HepG2 (cell line): ENCODE data around the gene NUDCD3. TPM values are rescaled to one million over a fixed set of nuclear protein-coding genes. Genes with fewer than 3 reads are reported as not detected.

Experiments
- ATAC-seq: fragments of 200-7000 bp; cut with Tn5 transposase; 3 replicates; pipeline ENCODE4 v1.9.1; 2020; ENCODE audit warnings: mild to moderate bottlenecking, moderate library complexity
- BruUV-seq: library from RNA; stranded (reverse); fragments of 400-500 nt; replicated peaks from 2 replicates; lab custom pipeline; 2021; lab: Mats Ljungman, UMichigan
- CTCF ChIA-PET: fragments of 300-600 bp; formaldehyde crosslinking; extraction: SDS; loops from one replicate; lab custom pipeline; 2021; ENCODE audit warnings: low total read pairs, inconsistent platforms, low intra/inter-chr PET ratio; lab: Yijun Ruan, JAX
- POLR2A ChIA-PET: fragments of 350-600 bp; sonication (Branson Sonifier 250); formaldehyde crosslinking; loops from one replicate; lab custom pipeline; 2020; ENCODE audit warnings: antibody characterized with exemption, inconsistent platforms; lab: Yijun Ruan, JAX
- DNase-seq: peaks from one replicate; pipeline ENCODE4 v3.0.0-alpha.2; 2015; ENCODE audit warnings: low spot score
- FAIRE-seq: peaks from 3 replicates; lab custom pipeline; 2011; peaks lifted over from hg19 to GRCh38; lab: Jason Lieb, UNC
- H2AFZ ChIP-seq: one replicate; pipeline ENCODE4 v1.6.1; 2011; ENCODE audit warnings: low read length, inconsistent platforms
- H3K27ac ChIP-seq: fragments of 300-600 bp; 3 replicates; pipeline ENCODE4 v1.8.0; 2011; ENCODE audit warnings: mixed run types, mild to moderate bottlenecking, mixed read lengths, low read length, inconsistent platforms; ENCODE audit not compliant: insufficient read depth; ENCODE audit errors: extremely low read length
- H3K27me3 ChIP-seq, 2 experiments: fragments of 200-600 bp in 1 of 2; 2 replicates in 1 of 2; 3 replicates in 1 of 2; pipeline versions ENCODE4 v1.6.0 to v1.8.0; 2011; ENCODE audit warnings: low read length in 2 of 2, mild to moderate bottlenecking in 2 of 2, moderate library complexity in 2 of 2, inconsistent platforms in 1 of 2; ENCODE audit not compliant: insufficient read depth in 2 of 2, control insufficient read depth in 1 of 2
- H3K36me3 ChIP-seq, 2 experiments: fragments of 200-600 bp in 1 of 2; replicated peaks in 1 of 2; 2 replicates in 1 of 2; 3 replicates in 1 of 2; pipeline versions ENCODE4 v1.5.1 to v1.8.0; 2011; ENCODE audit warnings: low read length in 2 of 2, inconsistent platforms in 1 of 2; ENCODE audit not compliant: insufficient read depth in 2 of 2, control insufficient read depth in 1 of 2
- H3K4me1 ChIP-seq: 2 replicates; pipeline ENCODE4 v1.5.1; 2012; ENCODE audit warnings: low read length, inconsistent platforms; ENCODE audit not compliant: insufficient read depth
- H3K4me2 ChIP-seq: 2 replicates; pipeline ENCODE4 v1.6.0; 2011; ENCODE audit warnings: low read depth, low read length, inconsistent platforms
- H3K4me3 ChIP-seq, 3 experiments: fragments of 200-600 bp in 1 of 3; sonication (generic), shearing (Covaris generic) in 1 of 3; replicated peaks in 1 of 3; 2 replicates each; pipeline ENCODE4 v1.5.1; 2011 to 2016; ENCODE audit warnings: low read length in 3 of 3, inconsistent platforms in 2 of 3, low read depth in 2 of 3, mild to moderate bottlenecking in 2 of 3, control low read depth in 1 of 3, mixed read lengths in 1 of 3; ENCODE audit not compliant: insufficient read depth in 1 of 3
- H3K79me2 ChIP-seq: one replicate; pipeline ENCODE4 v1.6.1; 2011; ENCODE audit warnings: low read length, inconsistent platforms; ENCODE audit not compliant: insufficient read depth
- H3K9ac ChIP-seq: 2 replicates; pipeline ENCODE4 v1.6.0; 2011; ENCODE audit warnings: mild to moderate bottlenecking, low read depth, low read length, inconsistent platforms; ENCODE audit not compliant: insufficient read depth
- H3K9me3 ChIP-seq: 2 replicates; pipeline ENCODE4 v1.5.1; 2012; ENCODE audit warnings: mild to moderate bottlenecking, low read length
- H4K20me1 ChIP-seq: 2 replicates; pipeline ENCODE4 v1.6.0; 2011; ENCODE audit warnings: inconsistent platforms, mild to moderate bottlenecking, low read length, moderate library complexity; ENCODE audit not compliant: insufficient read depth
- ARNTL ChIP-seq: sonication (generic); formaldehyde crosslinking; IDR thresholded peaks from 2 replicates; pipeline ENCODE4 v1.4.0; 2020; ENCODE audit warnings: mild to moderate bottlenecking, missing genetic modification reagents
- CREB1 ChIP-seq, 2 experiments: fragments of 450-650 bp in 1 of 2; IDR thresholded peaks; 2 replicates each; pipeline ENCODE4 v1.6.1; 2016 to 2017; ENCODE audit warnings: control low read depth in 1 of 2, mild to moderate bottlenecking in 1 of 2, missing compliant biosample characterization in 1 of 2, missing genetic modification characterization in 1 of 2
- JUN ChIP-seq: sonication (generic); formaldehyde crosslinking; IDR thresholded peaks from 2 replicates; pipeline ENCODE4 v1.4.0; 2020; ENCODE audit warnings: mild to moderate bottlenecking, missing genetic modification reagents
- TSC22D2 ChIP-seq: sonication (generic); formaldehyde crosslinking; IDR thresholded peaks from 2 replicates; pipeline ENCODE4 v1.5.1; 2020; ENCODE audit warnings: missing genetic modification reagents, mild to moderate bottlenecking, borderline replicate concordance
- ZMYM4 ChIP-seq: sonication (generic); formaldehyde crosslinking; IDR thresholded peaks from 2 replicates; pipeline ENCODE4 v1.8.1; 2023; ENCODE audit warnings: mild to moderate bottlenecking, missing genetic modification reagents
- ZNF326 ChIP-seq: sonication (generic); formaldehyde crosslinking; IDR thresholded peaks from 2 replicates; pipeline ENCODE4 v1.4.0; 2020; ENCODE audit warnings: missing genetic modification reagents, borderline replicate concordance
- ZNF646 ChIP-seq: sonication (generic); formaldehyde crosslinking; IDR thresholded peaks from 2 replicates; pipeline ENCODE4 v1.9.0; 2021; ENCODE audit warnings: mild to moderate bottlenecking, missing genetic modification reagents
- WGBS: methylation state at CpG from one replicate; pipeline ENCODE4 v1.1.6; 2017; ENCODE audit warnings: low lambda C conversion rate; 5-methylcytosine and 5-hydroxymethylcytosine counted together
- in situ Hi-C: cut with HindIII; loops from 2 replicates; pipeline ENCODE4 v1.10.0; 2017; ENCODE audit warnings: low pct_unique_long_range_greater_than_20kb; ENCODE audit not compliant: extremely low pct_ligation_motif_present
- intact Hi-C: fragments of 100-400 bp; cut with micrococcal nuclease; formaldehyde crosslinking; loops from one replicate; pipeline ENCODE4 v1.10.0; 2022; ENCODE audit not compliant: unreplicated experiment
- polyA plus RNA-seq, 8 experiments: library from polyadenylated mRNA; depleted of rRNA in 3 of 8; stranded (reverse) in 7 of 8; unstranded in 1 of 8; fragments of >200 nt; fragmentation: Illumina TruSeq in 4 of 8; extraction: Trizol in 4 of 8; gene quantifications; 2 replicates each; pipeline versions ENCODE4 v1.2.1 to v1.2.3, GENCODE V29; 2011 to 2016; ENCODE audit warnings: low read depth in 4 of 8, missing spikeins in 1 of 8, mixed read lengths in 1 of 8; ENCODE audit not compliant: insufficient read depth in 1 of 8
- total RNA-seq, 5 experiments: library from RNA; depleted of rRNA; stranded (reverse); fragments of >200 nt; fragmentation: Illumina TruSeq; extraction: Trizol; gene quantifications; 2 replicates each; pipeline ENCODE4 v1.2.3, GENCODE V29; 2016; ENCODE audit warnings: low read depth in 1 of 5
- TF ChIP-seq, protein P1 (sequence below): sonication (generic); formaldehyde crosslinking; IDR thresholded peaks from 2 replicates; pipeline ENCODE4 v1.8.1; 2023; ENCODE audit warnings: mild to moderate bottlenecking, moderate library complexity, missing genetic modification reagents

Gene NUDCD3
- total and polyA plus RNA-seq, 2 of the 13 experiments (the other 11 are each of a cell fraction or from before 2014, with no cell fraction given) = 20.8 to 49.9 TPM

DNA sequence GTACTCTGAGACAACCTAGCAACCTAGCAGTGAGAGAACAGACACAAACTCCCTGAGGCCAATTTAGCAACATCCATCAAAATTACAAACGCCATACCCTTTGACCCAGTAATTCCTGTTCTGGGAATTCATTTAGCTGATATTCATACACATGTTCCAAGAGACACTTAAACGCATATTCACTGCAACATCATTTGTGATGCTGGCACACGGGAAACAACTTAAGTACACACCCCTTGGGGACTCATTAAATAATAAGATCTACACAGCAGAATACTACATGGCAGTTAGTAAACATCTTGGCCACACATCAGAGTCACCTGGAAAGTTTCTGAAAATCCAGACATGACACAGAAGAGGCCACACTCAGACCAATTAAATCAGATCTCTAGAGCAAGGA lies 17.6 kb downstream of the NUDCD3 start (continued):
- TF ChIP-seq ARNTL (CRISPR knock-in tag) (no peak), CREB1 (IDR thresholded peaks at IDR 0.05) (no peak), CREB1 (CRISPR knock-in tag; IDR thresholded peaks at IDR 0.05) (no peak), ZNF326 (CRISPR knock-in tag) (no peak), JUN (no peak), ZMYM4 (CRISPR knock-in tag) (no peak), TSC22D2 (CRISPR knock-in tag) (no peak)

DNA sequence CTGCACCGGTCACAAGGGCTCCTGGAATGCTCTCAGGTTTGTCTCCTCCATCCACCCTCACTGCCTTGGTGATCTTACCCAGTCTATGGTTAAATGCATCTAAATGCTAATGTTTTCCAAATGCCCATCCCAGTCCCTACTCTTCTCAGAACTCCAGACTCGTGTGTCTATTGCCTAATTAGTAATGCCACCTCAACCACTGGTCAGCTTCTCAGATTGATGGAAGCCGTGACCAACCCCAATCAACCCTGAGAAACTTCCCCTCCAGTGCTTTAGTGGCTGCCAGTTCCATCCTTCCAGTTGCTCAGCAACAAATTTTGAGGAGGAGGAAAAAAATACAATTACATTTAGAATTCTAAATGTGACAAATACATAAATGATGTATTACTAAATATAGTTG lies 18.6 kb downstream of the NUDCD3 start:
- ChIA-PET CTCF (no interaction called here), POLR2A (no interaction called here)
- no TSS peak for BruUV-seq
- peak overlapping the region; percentile 92 for H3K27ac ChIP-seq
- FAIRE-seq (no peak), DNase-seq (no peak)
- no peak overlapping the region for H2AFZ ChIP-seq
- no peak overlapping the region for H3K9ac ChIP-seq
- H3K27me3 ChIP-seq = no peaks in the 10 kb centered on the region
- no peaks in the 10 kb centered on the region for H3K9me3 ChIP-seq
- in situ Hi-C loops = no loop called here
- peaks cover 14 to 42% of the 10 kb centered on the region in 2 experiments for H3K36me3 ChIP-seq
- H3K4me1 ChIP-seq = peaks cover 77% of the 10 kb centered on the region
- no peaks in the 10 kb centered on the region for H4K20me1 ChIP-seq
- H3K79me2 ChIP-seq = peaks cover 52% of the 10 kb centered on the region
- 90% methylated on average over 3 of the region's 3 CpGs for WGBS
- intact Hi-C loops = no loop called here
- H3K4me2 ChIP-seq = peak overlapping the region; percentile 59; the same call in 1 of the 2 replicates
- TF ChIP-seq, protein P1, sequence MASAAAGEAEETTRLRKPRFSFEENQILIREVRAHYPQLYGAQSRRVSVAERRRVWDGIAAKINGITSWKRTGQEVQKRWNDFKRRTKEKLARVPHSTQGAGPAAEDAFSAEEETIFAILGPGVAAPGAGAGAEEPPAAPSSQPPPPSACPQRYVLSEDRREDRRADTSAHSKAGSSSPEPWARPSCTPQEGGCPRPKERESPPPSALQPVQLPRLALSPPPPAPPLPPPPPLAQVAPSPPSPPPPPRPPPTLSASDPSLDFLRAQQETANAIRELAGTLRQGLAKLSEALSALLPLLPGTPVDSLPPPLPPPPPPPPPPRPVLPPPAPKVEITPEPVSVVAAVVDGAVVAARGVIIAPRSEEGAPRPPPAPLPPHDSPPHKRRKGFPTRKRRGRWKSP (CRISPR knock-in tag) = no peak
- TF ChIP-seq ZNF646 (CRISPR knock-in tag) = 0 out of 2 replicates have a peak, but pooled peaks have one; percentile 2
- TF ChIP-seq, all 625 proteins: peak for 1
- ATAC-seq = no peak
- H3K4me3 ChIP-seq = no peak overlapping the region
